ENCODE measurements around the gene PIP5K1B. TPM values are rescaled to one million over a fixed set of nuclear protein-coding genes. Genes with fewer than 3 reads are reported as not detected.

The PIP5K1B gene
- total RNA-seq, 1 experiment from 2014 or later, result 2.5 TPM

DNA sequence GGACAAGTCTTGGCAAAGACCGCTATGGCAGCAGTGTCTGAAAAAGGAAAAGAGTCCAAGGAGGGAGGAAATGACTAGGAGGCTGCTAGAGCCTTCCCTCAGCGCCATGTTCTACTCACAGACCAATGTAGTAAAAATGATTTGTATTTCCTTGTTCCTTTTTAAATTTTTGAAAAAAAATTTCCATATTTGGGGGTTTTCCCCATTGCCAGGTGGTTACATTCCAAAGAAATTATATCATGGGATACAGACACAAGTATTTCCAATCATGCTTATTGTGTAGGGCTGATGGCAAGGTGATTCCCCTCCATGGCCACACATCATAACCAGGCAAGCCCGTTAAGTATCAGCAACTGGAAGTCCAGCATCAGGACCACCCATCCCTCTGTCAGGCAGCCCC, 138.2 kb downstream of the PIP5K1B start:
- Histone ChIP-seq H3K9ac (ENCODE audit: extremely low read depth, insufficient read length, low read length) (no peak overlapping the region), H3K79me1 (ENCODE audit: insufficient read depth, low read depth, low read length, poor library complexity, severe bottlenecking) (no peaks in the 10 kb centered on the region), H3K4me2 (ENCODE audit: insufficient read depth, insufficient read length, low read length) (no peak overlapping the region), H3K27ac (ENCODE audit: insufficient read length, low read depth, low read length) (no peak overlapping the region), H3K79me2 (ENCODE audit: insufficient read depth, low read length) (no peaks in the 10 kb centered on the region), H3K27me3 (ENCODE audit: insufficient read depth, low read length) (no peaks in the 10 kb centered on the region), H3K18ac (ENCODE audit: insufficient read length, low read depth, low read length) (no peak overlapping the region), H3K23me2 (ENCODE audit: insufficient read length, low read depth, low read length, poor library complexity, severe bottlenecking) (no peaks in the 10 kb centered on the region), H4K20me1 (ENCODE audit: control insufficient read depth, insufficient read depth, insufficient read length) (no peaks in the 10 kb centered on the region), H2BK12ac (ENCODE audit: insufficient read length, low read depth, low read length) (no peak overlapping the region), H4K91ac (ENCODE audit: insufficient read length, low read depth, low read length) (no peak overlapping the region), H3K56ac (ENCODE audit: insufficient read length, low read depth, low read length) (no peak overlapping the region), H2BK20ac (ENCODE audit: low read depth, low read length, poor library complexity, severe bottlenecking) (no peak overlapping the region), H2BK15ac (ENCODE audit: low read depth, low read length) (no peak overlapping the region), H3K23ac (ENCODE audit: insufficient read length, low read depth, low read length) (no peak overlapping the region), H3K4ac (ENCODE audit: low read depth, low read length) (no peak overlapping the region), H2BK5ac (ENCODE audit: insufficient read length, low read length) (no peak overlapping the region), H3K4me1 (ENCODE audit: insufficient read depth, low read length) (no peaks in the 10 kb centered on the region), H2BK120ac (ENCODE audit: low read depth, low read length, poor library complexity, severe bottlenecking) (no peak overlapping the region), H4K5ac (ENCODE audit: insufficient read length, low read depth, low read length) (no peak overlapping the region), H3T11ph (ENCODE audit: low read length) (no peak overlapping the region), H4K8ac (replicated peaks; ENCODE audit: insufficient read length, low read depth, low read length) (no peak overlapping the region), H2AFZ (ENCODE audit: low read length) (no peak overlapping the region), H3K9me3 (ENCODE audit: control insufficient read depth, low read depth, low read length) (no peaks in the 10 kb centered on the region), H2AK5ac (ENCODE audit: insufficient read length, low read length) (no peak overlapping the region), H3K14ac (ENCODE audit: insufficient read depth, low read length) (no peak overlapping the region)
- no peaks in the 10 kb centered on the region; a peak in 1 of 5 replicates for H3K9me3 Mint-ChIP-seq
- no peaks in the 10 kb centered on the region for H3K36me3 Mint-ChIP-seq (ENCODE audit: insufficient read depth in 1 of 3, low read depth in 3 of 3)
- H3K4me3 Mint-ChIP-seq, result no peak overlapping the region
- H3K27me3 Mint-ChIP-seq (ENCODE audit: low read depth), result no peaks in the 10 kb centered on the region; the same call in 1 of the 2 replicates
- no CpG with 5 or more reads among the region's 3 CpGs for WGBS (ENCODE audit: extremely low coverage, insufficient read length, low lambda C conversion rate)
- no peak overlapping the region for H3K27ac Mint-ChIP-seq
- H3K4me1 Mint-ChIP-seq, result peaks cover 6 to 9% of the 10 kb centered on the region in 2 experiments
- DNase-seq, result no peak
- TF ChIP-seq, protein P1, sequence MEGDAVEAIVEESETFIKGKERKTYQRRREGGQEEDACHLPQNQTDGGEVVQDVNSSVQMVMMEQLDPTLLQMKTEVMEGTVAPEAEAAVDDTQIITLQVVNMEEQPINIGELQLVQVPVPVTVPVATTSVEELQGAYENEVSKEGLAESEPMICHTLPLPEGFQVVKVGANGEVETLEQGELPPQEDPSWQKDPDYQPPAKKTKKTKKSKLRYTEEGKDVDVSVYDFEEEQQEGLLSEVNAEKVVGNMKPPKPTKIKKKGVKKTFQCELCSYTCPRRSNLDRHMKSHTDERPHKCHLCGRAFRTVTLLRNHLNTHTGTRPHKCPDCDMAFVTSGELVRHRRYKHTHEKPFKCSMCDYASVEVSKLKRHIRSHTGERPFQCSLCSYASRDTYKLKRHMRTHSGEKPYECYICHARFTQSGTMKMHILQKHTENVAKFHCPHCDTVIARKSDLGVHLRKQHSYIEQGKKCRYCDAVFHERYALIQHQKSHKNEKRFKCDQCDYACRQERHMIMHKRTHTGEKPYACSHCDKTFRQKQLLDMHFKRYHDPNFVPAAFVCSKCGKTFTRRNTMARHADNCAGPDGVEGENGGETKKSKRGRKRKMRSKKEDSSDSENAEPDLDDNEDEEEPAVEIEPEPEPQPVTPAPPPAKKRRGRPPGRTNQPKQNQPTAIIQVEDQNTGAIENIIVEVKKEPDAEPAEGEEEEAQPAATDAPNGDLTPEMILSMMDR (conservative IDR thresholded peaks at IDR 0.05), result no peak
